IPS-NIHi11 (cell line): ENCODE results near the gene AUTS2.

ENCODE experiments used
- DNase-seq: peaks from one replicate; pipeline ENCODE4 v3.0.0; 2012; ENCODE audit warnings: mixed read lengths, low spot score

Gene AUTS2

GRCh38 chr7:69789563-69789962 lies 191.3 kb downstream of the AUTS2 start:
- DNase-seq = no peak

- DNase-seq = no peak
Observed at GRCh38 chr7:69790977-69791724, 192.9 kb downstream of the AUTS2 start.

DNA sequence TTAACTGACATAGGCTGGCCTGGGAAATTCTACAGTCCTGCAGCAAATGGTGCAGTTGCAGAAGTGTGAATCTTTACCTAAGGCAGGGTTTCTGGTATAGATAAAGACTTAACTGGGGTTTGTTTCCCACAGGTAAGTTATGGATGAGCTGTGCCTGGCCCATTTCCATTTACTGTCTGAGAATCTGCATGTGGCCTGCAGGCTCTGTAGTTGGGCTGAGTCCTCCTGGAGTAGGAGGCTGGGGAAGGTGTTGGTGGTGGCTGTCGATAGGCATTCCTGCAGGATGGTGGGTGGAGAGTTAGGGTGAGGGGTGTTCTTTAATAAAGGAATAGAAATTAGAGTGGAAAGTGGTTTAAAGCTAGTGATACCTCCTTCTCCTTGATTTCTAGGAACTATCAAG lies 193.5 kb downstream of the AUTS2 start:
- DNase-seq = no peak

DNA sequence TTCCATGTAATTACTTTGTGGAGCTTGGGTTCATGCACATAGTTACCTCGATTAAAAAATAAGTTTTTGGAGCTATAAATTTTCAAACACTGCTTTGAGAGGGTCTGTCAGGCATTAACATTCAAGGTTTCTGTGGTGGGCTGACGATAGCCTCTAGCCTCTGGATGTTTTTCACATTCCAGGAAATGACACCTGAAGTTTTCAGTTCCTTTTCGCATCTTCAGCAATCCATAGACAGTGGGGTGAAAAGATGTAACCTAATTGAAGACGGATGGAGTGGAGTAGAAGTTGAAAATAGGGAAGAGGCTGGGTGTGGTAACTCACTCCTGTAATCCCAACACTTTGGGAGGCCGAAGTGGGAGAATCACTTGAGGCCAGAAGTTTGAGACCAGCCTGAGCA lies 197.7 kb downstream of the AUTS2 start:
- DNase-seq = no peak

DNA sequence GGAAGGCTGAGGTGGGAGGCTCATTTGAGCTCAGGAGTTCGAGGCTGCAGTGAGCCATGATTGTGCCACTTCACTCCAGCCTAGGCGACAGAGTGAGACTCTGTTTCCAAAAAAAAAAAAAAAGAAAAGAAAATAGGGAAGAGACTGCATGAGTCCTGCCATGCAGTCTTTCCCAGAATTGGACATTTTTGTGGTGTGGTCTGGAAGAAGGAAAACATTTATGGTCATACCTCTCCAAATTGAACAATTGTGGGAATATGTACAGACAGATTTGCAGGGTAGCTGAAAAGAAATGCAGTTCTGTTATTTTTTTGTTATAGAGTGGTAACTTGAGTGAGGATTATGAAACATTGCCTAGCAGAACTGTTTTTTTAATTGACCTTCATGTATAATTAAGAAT lies 198.1 kb downstream of the AUTS2 start:
- DNase-seq = no peak

GRCh38 chr7:69799048-69799697 lies 200.9 kb downstream of the AUTS2 start:
- no peak for DNase-seq

DNA sequence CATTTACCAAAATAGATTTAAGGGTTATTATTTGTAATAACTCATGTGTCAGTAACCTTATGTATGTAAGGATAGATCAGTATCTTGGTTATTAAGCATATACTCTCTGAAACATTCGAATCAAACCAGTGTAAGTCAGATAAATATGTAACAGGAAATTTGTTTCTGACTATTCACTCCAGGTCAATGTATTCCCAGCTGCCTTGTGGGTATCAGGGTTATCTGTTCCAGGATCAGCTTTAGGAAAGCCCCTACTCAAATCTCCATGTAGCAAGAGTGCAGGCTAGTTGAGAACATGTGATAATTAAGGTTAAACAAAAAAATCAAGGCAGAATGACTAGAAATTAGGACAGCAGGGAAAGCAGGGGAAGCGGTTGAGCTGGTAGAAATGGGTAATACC lies 201.7 kb downstream of the AUTS2 start:
- no peak for DNase-seq

- peak; percentile 26 for DNase-seq
Observed at GRCh38 chr7:69800495-69800894, 202.2 kb downstream of the AUTS2 start.

DNA sequence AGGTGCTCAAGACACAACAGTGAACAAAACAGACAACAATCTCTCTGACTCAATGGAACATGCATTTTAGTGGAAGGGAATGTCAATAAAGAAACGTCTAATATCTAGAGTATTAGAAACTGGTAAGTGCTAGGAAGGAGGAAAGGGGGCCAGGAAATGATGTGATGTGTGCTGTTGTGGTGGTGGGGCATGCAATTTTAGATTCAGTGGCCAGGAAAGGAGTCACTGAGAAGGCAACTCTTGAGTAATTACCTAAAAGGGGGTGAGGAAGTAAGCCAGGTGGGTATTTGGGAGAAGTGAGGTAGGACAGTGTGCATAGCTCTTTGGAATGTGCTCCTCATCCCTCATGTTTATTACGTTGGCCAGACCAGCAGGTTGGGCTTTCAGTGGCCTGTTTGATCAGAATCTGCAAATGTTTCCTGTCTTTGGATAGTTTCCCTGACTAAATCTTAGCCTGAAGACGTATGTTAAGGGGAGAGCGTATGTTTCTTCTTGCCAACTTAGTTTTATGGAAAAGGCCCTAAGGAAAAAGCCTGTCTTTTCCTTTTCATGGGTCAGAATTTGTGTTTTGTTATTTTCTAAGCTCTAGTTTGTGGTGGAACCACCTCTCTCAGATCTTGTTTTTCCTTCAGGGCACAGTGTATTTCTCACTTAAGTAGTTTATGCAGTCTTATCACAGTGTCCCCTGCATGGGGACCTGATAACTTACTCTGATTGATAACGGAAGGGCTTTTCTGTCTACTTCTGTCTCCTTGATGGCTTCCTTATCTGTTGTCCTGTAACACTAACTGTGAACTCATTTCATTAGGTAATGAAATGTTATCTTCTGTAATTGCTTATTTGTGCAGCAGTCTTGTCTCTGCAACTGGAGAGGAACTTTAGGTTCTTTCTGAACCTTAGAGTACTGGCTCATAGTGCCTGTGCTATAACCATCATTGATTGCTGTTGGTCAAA lies 203.7 kb downstream of the AUTS2 start:
- DNase-seq = no peak

GRCh38 chr7:69803699-69804516 lies 205.6 kb downstream of the AUTS2 start:
- DNase-seq = no peak

DNA sequence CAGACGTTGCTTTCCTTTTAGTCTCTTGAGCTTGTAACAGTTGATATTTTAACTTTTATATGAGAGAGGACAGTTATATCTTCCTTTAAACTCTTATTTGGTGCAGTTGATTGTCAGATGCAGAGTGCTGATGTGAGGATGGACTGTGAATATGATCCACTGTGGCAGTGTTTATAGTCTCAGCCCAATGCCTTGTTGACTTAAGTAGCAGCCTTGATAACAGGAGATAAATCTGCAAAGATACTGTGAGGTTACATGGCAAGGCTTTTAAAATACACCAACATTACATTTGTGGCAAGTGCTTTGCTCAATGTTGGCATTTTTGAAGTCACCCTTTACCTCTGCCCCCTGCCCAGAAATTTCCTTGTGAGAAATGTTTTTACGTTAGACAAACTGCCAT lies 206.7 kb downstream of the AUTS2 start:
- DNase-seq = no peak

DNA sequence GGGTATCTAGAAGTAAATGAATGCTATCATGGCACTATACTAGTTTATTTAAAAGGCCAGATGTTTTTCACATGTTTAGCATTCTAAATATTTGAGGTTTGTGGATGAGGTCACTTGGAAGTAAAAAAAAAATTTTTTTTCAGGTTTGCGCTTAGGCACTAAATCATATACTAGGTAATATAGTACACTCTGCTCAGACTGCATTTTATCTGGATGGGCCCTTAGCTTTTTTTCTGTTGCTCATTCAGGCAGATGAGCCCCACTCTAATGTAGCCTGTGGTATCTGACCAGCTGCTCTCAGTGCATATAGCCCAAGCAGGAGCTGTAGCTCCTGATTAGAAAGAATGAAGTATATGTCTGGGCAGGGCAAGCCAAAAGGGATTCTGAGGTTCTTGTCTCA lies 210.1 kb downstream of the AUTS2 start:
- DNase-seq = no peak

DNA sequence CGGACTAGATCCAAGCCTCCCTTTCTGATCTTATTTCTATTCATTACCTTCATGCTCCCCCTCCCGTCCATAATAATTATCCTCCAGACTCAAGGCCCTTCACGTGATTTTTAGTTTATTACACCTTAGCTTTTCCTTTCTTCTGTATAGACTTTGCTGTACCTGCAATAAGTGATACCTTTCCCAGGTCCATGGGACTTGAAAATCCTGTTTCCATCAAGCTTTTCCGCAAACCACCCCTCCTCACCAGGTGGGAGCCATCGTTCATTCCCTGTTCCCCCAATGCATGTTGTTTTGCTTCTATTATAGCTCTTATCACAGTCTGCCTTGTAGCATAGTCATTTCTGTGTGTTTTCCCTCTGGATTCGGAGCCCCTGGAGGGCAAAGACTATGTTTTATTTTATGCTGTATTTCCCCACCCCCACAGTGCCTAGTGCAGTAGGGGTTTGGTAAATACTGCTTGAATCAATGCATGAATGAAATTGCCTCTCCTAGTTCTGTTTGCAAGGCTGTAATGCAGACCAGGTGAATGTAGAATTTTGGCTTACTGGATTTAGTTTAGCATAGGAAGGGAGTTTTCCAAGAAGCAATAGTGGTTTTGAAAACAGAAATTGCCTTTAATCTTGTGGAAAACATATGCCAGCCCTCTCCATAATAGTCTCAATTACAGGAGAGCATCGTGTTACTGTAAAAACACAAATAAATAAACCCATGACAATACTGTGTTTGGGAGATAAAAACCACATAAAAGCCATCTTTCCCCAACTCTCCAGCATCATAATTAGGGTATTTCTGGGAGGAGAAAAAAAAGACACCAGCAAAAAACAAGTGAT lies 213.4 kb downstream of the AUTS2 start:
- no peak for DNase-seq

DNA sequence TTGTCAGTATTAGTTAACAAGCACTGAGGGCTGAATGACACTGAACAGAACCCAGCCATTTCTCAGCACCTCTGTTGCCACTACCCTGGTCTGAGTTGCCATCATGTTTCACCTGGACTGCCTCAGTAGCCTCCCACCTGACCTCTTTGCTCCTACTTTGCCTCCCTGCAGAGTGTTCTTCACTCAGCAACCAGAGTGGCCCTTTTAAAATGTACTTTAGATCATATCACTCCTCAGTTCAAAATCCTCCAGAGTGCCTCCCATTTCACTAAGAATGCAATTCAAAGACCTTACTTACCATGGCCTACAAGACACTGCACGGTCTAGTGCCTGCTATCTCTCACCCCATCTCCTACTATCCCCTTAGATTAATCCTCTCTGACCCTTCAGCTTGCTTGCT lies 214.5 kb downstream of the AUTS2 start:
- DNase-seq = no peak

DNA sequence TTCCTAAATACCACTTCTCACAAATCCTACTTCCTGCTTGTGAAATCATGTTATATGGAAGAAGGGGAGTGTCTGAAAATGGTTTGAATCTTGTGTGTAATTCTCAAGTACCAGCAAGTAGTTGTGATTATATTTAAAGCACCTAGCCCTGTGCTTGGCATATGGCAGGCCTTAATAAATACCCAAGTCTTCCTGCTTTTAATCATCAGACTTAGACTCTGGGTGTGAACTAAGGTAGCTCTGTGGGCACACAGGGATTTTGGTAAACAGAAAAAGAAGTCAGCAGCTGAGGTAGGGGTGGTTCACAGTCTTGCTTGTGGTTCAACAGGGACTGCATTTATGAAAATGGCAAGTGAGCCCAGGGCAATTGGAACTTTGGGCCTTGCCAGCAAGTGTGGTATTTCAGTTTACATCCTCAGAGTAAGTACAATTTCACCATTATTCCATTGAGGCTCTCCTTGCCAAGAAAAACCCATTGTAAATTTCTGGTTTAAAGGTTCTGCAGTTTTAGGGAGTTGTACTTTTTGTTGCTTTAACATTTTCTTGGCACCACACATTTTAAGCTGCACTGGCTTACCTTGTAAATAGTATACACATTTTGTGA lies 215.5 kb downstream of the AUTS2 start:
- DNase-seq = no peak

DNA sequence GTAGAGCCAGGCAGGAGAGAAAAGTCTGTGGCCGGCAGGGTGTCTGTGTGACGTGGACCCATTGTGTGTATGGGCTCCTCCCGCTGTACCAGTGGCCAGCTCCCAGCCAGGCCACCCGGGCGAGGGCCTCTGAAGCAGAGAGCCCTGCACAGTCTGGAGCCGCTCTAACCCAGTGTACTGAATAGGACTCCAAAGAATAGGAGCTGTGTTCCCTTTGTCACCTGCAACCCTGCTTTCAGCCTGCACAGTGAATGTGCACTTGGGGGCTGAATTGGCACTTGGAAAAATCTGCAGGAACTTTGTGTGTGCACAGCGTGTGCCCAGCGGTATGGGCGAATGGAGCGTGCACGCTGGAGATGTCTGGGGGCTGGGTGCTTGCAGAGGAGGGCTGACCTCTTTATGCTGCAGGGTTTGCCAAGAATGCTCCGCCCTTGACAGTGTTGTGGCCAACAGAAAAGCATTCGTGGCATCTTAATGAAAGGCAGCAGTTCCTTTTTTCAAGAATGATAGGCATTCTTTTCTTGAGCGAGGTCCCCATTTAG lies 216.2 kb downstream of the AUTS2 start:
- no peak for DNase-seq

DNA sequence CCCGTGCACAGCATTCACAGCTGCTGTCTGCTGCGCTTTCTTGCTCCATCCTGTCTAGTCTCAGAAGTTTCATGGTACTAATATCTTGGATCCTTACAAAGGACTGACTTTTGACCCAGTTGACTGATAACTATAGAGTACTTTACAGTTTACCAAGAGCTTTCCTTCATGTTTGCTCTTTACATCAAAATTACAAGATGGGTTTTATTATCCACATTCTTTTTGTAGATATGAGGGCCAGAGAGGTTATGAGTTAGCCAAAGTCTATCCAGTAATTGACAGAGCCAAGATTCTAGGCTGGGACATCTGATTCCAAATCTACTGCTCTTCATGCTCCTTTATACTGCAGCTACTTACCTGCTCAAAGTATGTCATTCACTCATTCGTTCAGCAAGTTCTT lies 218.2 kb downstream of the AUTS2 start:
- no peak for DNase-seq

GRCh38 chr7:69817121-69817520 lies 218.8 kb downstream of the AUTS2 start:
- DNase-seq = no peak

GRCh38 chr7:69817841-69818635 lies 219.8 kb downstream of the AUTS2 start:
- no peak for DNase-seq
